WTC11 (cell line): Measurements from ENCODE around the gene FNBP1L. TPM values are rescaled to one million over a fixed set of nuclear protein-coding genes. Genes with fewer than 3 reads are reported as not detected.
"Not testable (repeated sequence)": the region's sequence is repeated elsewhere in the genome, so short reads cannot be mapped to it uniquely, and the experiment has no call there.

ENCODE experiments used
- ATAC-seq: fragments of 200-7000 bp; cut with Tn5 transposase; 2 replicates; pipeline ENCODE4 v1.10.0; 2021; ENCODE audit warnings: mild to moderate bottlenecking, moderate library complexity
- CTCF ChIA-PET: fragments of 300-600 bp; sonication (Branson Sonifier 250); formaldehyde crosslinking; loops from one replicate; lab custom pipeline; 2021; ENCODE audit warnings: antibody characterized with exemption; lab: Charles Lee
- POLR2A ChIA-PET: fragments of 350-600 bp; sonication (Branson Sonifier 250); formaldehyde crosslinking; loops from one replicate; lab custom pipeline; 2021; ENCODE audit warnings: antibody characterized with exemption; lab: Charles Lee
- DNase-seq: peaks from one replicate; pipeline ENCODE4 v3.0.0; 2021; ENCODE audit warnings: low spot score
- H3K27ac Mint-ChIP-seq: 2 replicates; pipeline ENCODE4 v1.8.0; 2021; ENCODE audit warnings: mixed read lengths
- H3K27me3 Mint-ChIP-seq: 2 replicates; pipeline ENCODE4 v1.8.0; 2021; ENCODE audit warnings: low read depth, mild to moderate bottlenecking, moderate library complexity, mixed read lengths
- H3K36me3 Mint-ChIP-seq: 2 replicates; pipeline ENCODE4 v1.8.0; 2021; ENCODE audit warnings: mixed read lengths
- H3K4me1 Mint-ChIP-seq: 2 replicates; pipeline ENCODE4 v1.8.0; 2022; ENCODE audit warnings: mixed read lengths
- H3K4me3 Mint-ChIP-seq: 2 replicates; pipeline ENCODE4 v1.8.0; 2021; ENCODE audit warnings: mild to moderate bottlenecking, moderate library complexity, mixed read lengths
- H3K9me3 Mint-ChIP-seq: 2 replicates; pipeline ENCODE4 v1.8.0; 2021; ENCODE audit warnings: mixed read lengths
- JAZF1 ChIP-seq: fragments of 250-450 bp; sonication (Bioruptor Pico); IDR thresholded peaks from 2 replicates; pipeline ENCODE4 v1.9.0; 2021; ENCODE audit warnings: moderate library complexity, mild to moderate bottlenecking, inconsistent platforms
- JUN ChIP-seq: sonication (generic); formaldehyde crosslinking; IDR thresholded peaks from 2 replicates; pipeline ENCODE4 v1.8.0; 2023; ENCODE audit warnings: mild to moderate bottlenecking, missing genetic modification reagents
- MAX ChIP-seq: sonication (generic); formaldehyde crosslinking; IDR thresholded peaks from 2 replicates; pipeline ENCODE4 v1.8.0; 2022; ENCODE audit warnings: mild to moderate bottlenecking, missing genetic modification reagents
- NFE2L1 ChIP-seq: sonication (generic); formaldehyde crosslinking; IDR thresholded peaks from 2 replicates; pipeline ENCODE4 v1.8.1; 2023; ENCODE audit warnings: missing genetic modification reagents
- PRDM15 ChIP-seq: sonication (generic); formaldehyde crosslinking; IDR thresholded peaks from 2 replicates; pipeline ENCODE4 v1.8.0; 2022; ENCODE audit warnings: missing genetic modification reagents
- PREB ChIP-seq: sonication (generic); formaldehyde crosslinking; IDR thresholded peaks from 2 replicates; pipeline ENCODE4 v1.8.1; 2022; ENCODE audit warnings: mild to moderate bottlenecking, missing genetic modification reagents, moderate library complexity, borderline replicate concordance
- TEAD1 ChIP-seq: sonication (generic); formaldehyde crosslinking; IDR thresholded peaks from 2 replicates; pipeline ENCODE4 v1.8.0; 2022; ENCODE audit warnings: mild to moderate bottlenecking, missing genetic modification reagents
- TEAD4 ChIP-seq: sonication (generic); formaldehyde crosslinking; IDR thresholded peaks from 2 replicates; pipeline ENCODE4 v1.8.0; 2022; ENCODE audit warnings: mild to moderate bottlenecking, missing genetic modification reagents
- ZNF121 ChIP-seq: sonication (generic); formaldehyde crosslinking; IDR thresholded peaks from 2 replicates; pipeline ENCODE4 v1.8.0; 2023; ENCODE audit warnings: missing genetic modification reagents
- total RNA-seq: library from RNA; stranded (reverse); gene quantifications from 3 replicates; pipeline ENCODE4 v1.2.3, GENCODE V29; 2021
- TF ChIP-seq, protein P1 (sequence below): sonication (generic); formaldehyde crosslinking; IDR thresholded peaks from 2 replicates; pipeline ENCODE4 v1.8.0; 2022; ENCODE audit warnings: mild to moderate bottlenecking, missing genetic modification reagents
- TF ChIP-seq, protein P2 (sequence below): sonication (generic); formaldehyde crosslinking; IDR thresholded peaks from 2 replicates; pipeline ENCODE4 v1.8.1; 2022; ENCODE audit warnings: low read depth, mild to moderate bottlenecking, moderate library complexity, missing genetic modification reagents, borderline replicate concordance
- TF ChIP-seq, protein P3 (sequence below): sonication (generic); formaldehyde crosslinking; IDR thresholded peaks from 2 replicates; pipeline ENCODE4 v1.8.0; 2023; ENCODE audit warnings: missing genetic modification reagents, mild to moderate bottlenecking, borderline replicate concordance

The FNBP1L gene
- total RNA-seq, 1 experiment from 2014 or later, result 79.1 TPM

GRCh38 chr1:93468662-93469061, 20.7 kb downstream of the FNBP1L start (continued):
- TF ChIP-seq PRDM15 (no peak), JUN (CRISPR knock-in tag) (no peak), JAZF1 (CRISPR knock-in tag) (no peak), MAX (CRISPR knock-in tag) (no peak), PREB (CRISPR knock-in tag) (no peak), NFE2L1 (CRISPR knock-in tag) (no peak)
- TF ChIP-seq, protein P1, sequence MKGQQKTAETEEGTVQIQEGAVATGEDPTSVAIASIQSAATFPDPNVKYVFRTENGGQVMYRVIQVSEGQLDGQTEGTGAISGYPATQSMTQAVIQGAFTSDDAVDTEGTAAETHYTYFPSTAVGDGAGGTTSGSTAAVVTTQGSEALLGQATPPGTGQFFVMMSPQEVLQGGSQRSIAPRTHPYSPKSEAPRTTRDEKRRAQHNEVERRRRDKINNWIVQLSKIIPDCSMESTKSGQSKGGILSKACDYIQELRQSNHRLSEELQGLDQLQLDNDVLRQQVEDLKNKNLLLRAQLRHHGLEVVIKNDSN, result no peak
- TF ChIP-seq, protein P2, sequence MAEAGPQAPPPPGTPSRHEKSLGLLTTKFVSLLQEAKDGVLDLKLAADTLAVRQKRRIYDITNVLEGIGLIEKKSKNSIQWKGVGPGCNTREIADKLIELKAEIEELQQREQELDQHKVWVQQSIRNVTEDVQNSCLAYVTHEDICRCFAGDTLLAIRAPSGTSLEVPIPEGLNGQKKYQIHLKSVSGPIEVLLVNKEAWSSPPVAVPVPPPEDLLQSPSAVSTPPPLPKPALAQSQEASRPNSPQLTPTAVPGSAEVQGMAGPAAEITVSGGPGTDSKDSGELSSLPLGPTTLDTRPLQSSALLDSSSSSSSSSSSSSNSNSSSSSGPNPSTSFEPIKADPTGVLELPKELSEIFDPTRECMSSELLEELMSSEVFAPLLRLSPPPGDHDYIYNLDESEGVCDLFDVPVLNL, result no peak

DNA sequence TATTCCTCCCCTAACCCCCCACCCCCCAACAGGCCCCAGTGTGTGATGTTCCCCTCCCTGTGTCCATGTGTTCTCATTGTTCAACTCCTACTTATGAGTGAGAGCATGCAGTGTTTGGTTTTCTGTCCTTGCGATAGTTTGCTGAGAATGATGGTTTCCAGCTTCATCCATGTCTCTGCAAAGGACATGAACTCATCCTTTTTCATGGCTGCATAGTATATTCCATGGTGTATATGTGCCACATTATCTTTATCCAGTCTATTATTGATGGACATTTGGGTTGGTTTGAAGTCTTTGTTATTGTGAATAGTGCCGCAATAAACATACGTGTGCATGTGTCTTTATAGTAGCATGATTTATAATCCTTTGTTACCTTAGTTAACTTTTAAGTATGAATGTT, 21.3 kb downstream of the FNBP1L start:
- Mint-ChIP-seq H3K36me3 (peaks cover 17% of the 10 kb centered on the region), H3K9me3 (peaks cover 19% of the 10 kb centered on the region), H3K4me1 (peaks cover 33% of the 10 kb centered on the region), H3K27ac (peak overlapping the region; percentile 54; the same call in 1 of the 2 replicates)
- H3K27me3 Mint-ChIP-seq, H3K4me3 Mint-ChIP-seq, POLR2A ChIA-PET, CTCF ChIA-PET, DNase-seq, ATAC-seq: not testable (repeated sequence)

DNA sequence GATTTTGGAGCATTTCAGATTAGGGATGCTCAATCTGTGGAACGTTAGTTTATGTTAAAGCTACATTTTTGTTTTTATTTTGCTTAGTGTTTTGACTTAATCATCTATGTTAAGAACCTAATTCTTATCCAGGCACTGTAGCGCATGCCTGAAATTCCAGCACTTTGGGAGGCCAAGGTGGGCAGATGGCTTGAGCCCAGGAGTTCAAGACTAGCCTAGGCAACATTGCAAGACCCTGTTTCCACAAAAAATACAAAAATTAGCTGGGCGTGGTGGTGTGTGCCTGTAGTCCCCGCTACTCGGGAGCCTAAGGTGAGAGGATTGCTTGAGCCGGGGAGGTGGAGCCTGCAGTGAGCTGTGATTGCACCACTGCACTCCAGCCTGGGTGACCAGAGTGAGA, 23.4 kb downstream of the FNBP1L start:
- Mint-ChIP-seq H3K4me1 (peaks cover 33% of the 10 kb centered on the region), H3K9me3 (peaks cover 11% of the 10 kb centered on the region), H3K27me3 (no peaks in the 10 kb centered on the region), H3K36me3 (peaks cover 8% of the 10 kb centered on the region), H3K27ac (peak overlapping the region; percentile 82), H3K4me3 (no peak overlapping the region)
- ChIA-PET CTCF (no interaction called here), POLR2A (no interaction called here)
- TF ChIP-seq, protein P3, sequence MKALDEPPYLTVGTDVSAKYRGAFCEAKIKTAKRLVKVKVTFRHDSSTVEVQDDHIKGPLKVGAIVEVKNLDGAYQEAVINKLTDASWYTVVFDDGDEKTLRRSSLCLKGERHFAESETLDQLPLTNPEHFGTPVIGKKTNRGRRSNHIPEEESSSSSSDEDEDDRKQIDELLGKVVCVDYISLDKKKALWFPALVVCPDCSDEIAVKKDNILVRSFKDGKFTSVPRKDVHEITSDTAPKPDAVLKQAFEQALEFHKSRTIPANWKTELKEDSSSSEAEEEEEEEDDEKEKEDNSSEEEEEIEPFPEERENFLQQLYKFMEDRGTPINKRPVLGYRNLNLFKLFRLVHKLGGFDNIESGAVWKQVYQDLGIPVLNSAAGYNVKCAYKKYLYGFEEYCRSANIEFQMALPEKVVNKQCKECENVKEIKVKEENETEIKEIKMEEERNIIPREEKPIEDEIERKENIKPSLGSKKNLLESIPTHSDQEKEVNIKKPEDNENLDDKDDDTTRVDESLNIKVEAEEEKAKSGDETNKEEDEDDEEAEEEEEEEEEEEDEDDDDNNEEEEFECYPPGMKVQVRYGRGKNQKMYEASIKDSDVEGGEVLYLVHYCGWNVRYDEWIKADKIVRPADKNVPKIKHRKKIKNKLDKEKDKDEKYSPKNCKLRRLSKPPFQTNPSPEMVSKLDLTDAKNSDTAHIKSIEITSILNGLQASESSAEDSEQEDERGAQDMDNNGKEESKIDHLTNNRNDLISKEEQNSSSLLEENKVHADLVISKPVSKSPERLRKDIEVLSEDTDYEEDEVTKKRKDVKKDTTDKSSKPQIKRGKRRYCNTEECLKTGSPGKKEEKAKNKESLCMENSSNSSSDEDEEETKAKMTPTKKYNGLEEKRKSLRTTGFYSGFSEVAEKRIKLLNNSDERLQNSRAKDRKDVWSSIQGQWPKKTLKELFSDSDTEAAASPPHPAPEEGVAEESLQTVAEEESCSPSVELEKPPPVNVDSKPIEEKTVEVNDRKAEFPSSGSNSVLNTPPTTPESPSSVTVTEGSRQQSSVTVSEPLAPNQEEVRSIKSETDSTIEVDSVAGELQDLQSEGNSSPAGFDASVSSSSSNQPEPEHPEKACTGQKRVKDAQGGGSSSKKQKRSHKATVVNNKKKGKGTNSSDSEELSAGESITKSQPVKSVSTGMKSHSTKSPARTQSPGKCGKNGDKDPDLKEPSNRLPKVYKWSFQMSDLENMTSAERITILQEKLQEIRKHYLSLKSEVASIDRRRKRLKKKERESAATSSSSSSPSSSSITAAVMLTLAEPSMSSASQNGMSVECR (CRISPR knock-in tag), result no peak
- TF ChIP-seq TEAD1 (CRISPR knock-in tag) (peak; percentile 44; the same call in 1 of the 2 replicates), ZNF121 (CRISPR knock-in tag) (peak; percentile 61), TEAD4 (no peak; the same call in 1 of the 2 replicates)
- ATAC-seq (peak; percentile 55), DNase-seq (peak; percentile 28)
